Glomerular endothelial cell (primary cell): ENCODE measurements around the gene GRIK2. TPM values are rescaled to one million over a fixed set of nuclear protein-coding genes. Genes with fewer than 3 reads are reported as not detected.
"Not testable (repeated sequence)": the region's sequence is repeated elsewhere in the genome, so short reads cannot be mapped to it uniquely, and the experiment has no call there.

Source experiments
- DNase-seq: peaks from one replicate; pipeline ENCODE4 v3.0.0-alpha.2; 2011; ENCODE audit warnings: low read depth, low spot score; ENCODE audit errors: extremely low read depth
- total RNA-seq: library from RNA; depleted of rRNA; stranded (reverse); fragments of >200 nt; gene quantifications from 2 replicates; pipeline ENCODE4 v1.2.3, GENCODE V29; 2015

The GRIK2 gene
- total RNA-seq, 1 donor from 2014 or later = 5.7 TPM

- DNase-seq = no peak
Measured at GRCh38 chr6:101940391-101940790, 546.9 kb downstream of the GRIK2 start.

GRCh38 chr6:101956961-101957360 lies 563.5 kb downstream of the GRIK2 start:
- no peak for DNase-seq

GRCh38 chr6:101961357-101961756 lies 567.8 kb downstream of the GRIK2 start:
- DNase-seq = no peak

GRCh38 chr6:101980924-101981323 lies 587.4 kb downstream of the GRIK2 start:
- no peak for DNase-seq

GRCh38 chr6:101986476-101986875 lies 593.0 kb downstream of the GRIK2 start:
- DNase-seq = no peak

GRCh38 chr6:101992286-101992685 lies 598.8 kb downstream of the GRIK2 start:
- DNase-seq = no peak

GRCh38 chr6:101994521-101994920 lies 601.0 kb downstream of the GRIK2 start:
- DNase-seq = no peak

GRCh38 chr6:102015431-102015830 lies 621.9 kb downstream of the GRIK2 start:
- no peak for DNase-seq

GRCh38 chr6:102022281-102022680 lies 628.8 kb downstream of the GRIK2 start:
- DNase-seq = no peak

GRCh38 chr6:102022803-102023202 lies 629.3 kb downstream of the GRIK2 start:
- no peak for DNase-seq

- no peak for DNase-seq
Measured at GRCh38 chr6:102023977-102024657, 630.6 kb downstream of the GRIK2 start.

- DNase-seq = no peak
Measured at GRCh38 chr6:102026649-102027048, 633.1 kb downstream of the GRIK2 start.

GRCh38 chr6:102028176-102028575 lies 634.7 kb downstream of the GRIK2 start:
- no peak for DNase-seq

- DNase-seq = no peak
Measured at GRCh38 chr6:102038964-102039363, 645.5 kb downstream of the GRIK2 start.

GRCh38 chr6:102039441-102039840 lies 645.9 kb downstream of the GRIK2 start:
- DNase-seq = no peak

GRCh38 chr6:102051001-102051400 lies 657.5 kb downstream of the GRIK2 start:
- no peak for DNase-seq

- no peak for DNase-seq
Measured at GRCh38 chr6:102051720-102052119, 658.2 kb downstream of the GRIK2 start.

- no peak for DNase-seq
Measured at GRCh38 chr6:102064142-102064541, 670.6 kb downstream of the GRIK2 start.

- DNase-seq = no peak
Measured at GRCh38 chr6:102066301-102066700, 672.8 kb downstream of the GRIK2 start.

GRCh38 chr6:102068349-102068929 lies 674.9 kb downstream of the GRIK2 start:
- DNase-seq = no peak

GRCh38 chr6:102075539-102075938 lies 682.0 kb downstream of the GRIK2 start:
- no peak for DNase-seq

GRCh38 chr6:102085257-102085656 lies 691.7 kb downstream of the GRIK2 start:
- no peak for DNase-seq

- not testable (repeated sequence) for DNase-seq
Measured at GRCh38 chr6:102088160-102088559, 694.7 kb downstream of the GRIK2 start.
